Measurements from ENCODE around the gene ATAD1. TPM values are rescaled to one million over a fixed set of nuclear protein-coding genes. Genes with fewer than 3 reads are reported as not detected.
"Not testable (repeated sequence)": the region's sequence is repeated elsewhere in the genome, so short reads cannot be mapped to it uniquely, and the experiment has no call there.

The ATAD1 gene
- total and polyA plus RNA-seq, 9 of the 15 experiments (the other 6 are each of a cell fraction or from before 2014, with no cell fraction given): 11.3 to 33.8 (median 27.3) TPM

DNA sequence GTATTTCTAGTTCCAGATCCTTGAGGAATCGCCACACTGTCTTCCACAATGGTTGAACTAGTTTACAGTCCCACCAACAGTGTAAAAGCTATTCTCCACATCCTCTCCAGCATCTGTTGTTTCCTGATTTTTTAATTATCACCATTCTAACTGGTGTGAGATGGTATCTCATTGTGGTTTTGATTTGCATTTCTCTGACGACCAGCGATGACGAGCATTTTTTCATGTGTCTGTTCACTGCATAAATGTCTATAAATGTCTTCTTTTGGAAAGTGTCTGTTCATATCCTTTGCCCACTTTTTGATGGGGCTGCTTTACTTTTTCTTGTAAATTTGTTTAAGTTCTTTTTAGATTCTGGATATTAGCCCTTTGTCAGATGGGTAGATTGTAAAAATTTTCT is 37.6 kb upstream of the ATAD1 start:
- H3K4me2 ChIP-seq (ENCODE audit: insufficient read depth, low read length); FAIRE-seq; H3K9me3 ChIP-seq (replicated peaks; ENCODE audit: control insufficient read depth, insufficient read depth, low read depth, low read length); H3K27ac ChIP-seq (ENCODE audit: extremely low read depth, low read depth, low read length); BruUV-seq (replicated peaks); H3K9ac ChIP-seq (ENCODE audit: insufficient read depth in 1 of 2, low read depth in 2 of 2, low read length in 2 of 2); H3K4me3 ChIP-seq; H4K20me1 ChIP-seq (replicated peaks; ENCODE audit: control insufficient read depth, insufficient read depth, low read length); H3K79me2 ChIP-seq (ENCODE audit: control insufficient read depth, insufficient read depth, low read length); H3K27me3 ChIP-seq (ENCODE audit: control insufficient read depth in 2 of 2, insufficient read depth in 2 of 2, low read length in 2 of 2); H3K9me1 ChIP-seq (ENCODE audit: control insufficient read depth, insufficient read depth, low read length); H3K36me3 ChIP-seq (ENCODE audit: control insufficient read depth, insufficient read depth, low read length); intact Hi-C loops (cut with micrococcal nuclease); ATAC-seq; DNase-seq (ENCODE audit: extremely low read depth in 1 of 4, low spot score in 3 of 4); H3K4me1 ChIP-seq (replicated peaks in 1 of 2; ENCODE audit: control insufficient read depth in 2 of 2, insufficient read depth in 2 of 2, low read length in 2 of 2); H2AFZ ChIP-seq (ENCODE audit: low read depth, low read length); POLR2A ChIA-PET; CTCF ChIA-PET (ENCODE audit: low intra/inter-chr PET ratio): not testable (repeated sequence)
- in situ Hi-C loops (cut with MboI): loop anchor here (25.0 kb wide), 1 partner anchor 232 kb away; no protein-coding TSS in a partner anchor
- 8% methylated on average over 3 of the region's 4 CpGs for WGBS (ENCODE audit: insufficient coverage, low coverage, missing lambda C conversion rate)
- TF ChIP-seq, protein P1, sequence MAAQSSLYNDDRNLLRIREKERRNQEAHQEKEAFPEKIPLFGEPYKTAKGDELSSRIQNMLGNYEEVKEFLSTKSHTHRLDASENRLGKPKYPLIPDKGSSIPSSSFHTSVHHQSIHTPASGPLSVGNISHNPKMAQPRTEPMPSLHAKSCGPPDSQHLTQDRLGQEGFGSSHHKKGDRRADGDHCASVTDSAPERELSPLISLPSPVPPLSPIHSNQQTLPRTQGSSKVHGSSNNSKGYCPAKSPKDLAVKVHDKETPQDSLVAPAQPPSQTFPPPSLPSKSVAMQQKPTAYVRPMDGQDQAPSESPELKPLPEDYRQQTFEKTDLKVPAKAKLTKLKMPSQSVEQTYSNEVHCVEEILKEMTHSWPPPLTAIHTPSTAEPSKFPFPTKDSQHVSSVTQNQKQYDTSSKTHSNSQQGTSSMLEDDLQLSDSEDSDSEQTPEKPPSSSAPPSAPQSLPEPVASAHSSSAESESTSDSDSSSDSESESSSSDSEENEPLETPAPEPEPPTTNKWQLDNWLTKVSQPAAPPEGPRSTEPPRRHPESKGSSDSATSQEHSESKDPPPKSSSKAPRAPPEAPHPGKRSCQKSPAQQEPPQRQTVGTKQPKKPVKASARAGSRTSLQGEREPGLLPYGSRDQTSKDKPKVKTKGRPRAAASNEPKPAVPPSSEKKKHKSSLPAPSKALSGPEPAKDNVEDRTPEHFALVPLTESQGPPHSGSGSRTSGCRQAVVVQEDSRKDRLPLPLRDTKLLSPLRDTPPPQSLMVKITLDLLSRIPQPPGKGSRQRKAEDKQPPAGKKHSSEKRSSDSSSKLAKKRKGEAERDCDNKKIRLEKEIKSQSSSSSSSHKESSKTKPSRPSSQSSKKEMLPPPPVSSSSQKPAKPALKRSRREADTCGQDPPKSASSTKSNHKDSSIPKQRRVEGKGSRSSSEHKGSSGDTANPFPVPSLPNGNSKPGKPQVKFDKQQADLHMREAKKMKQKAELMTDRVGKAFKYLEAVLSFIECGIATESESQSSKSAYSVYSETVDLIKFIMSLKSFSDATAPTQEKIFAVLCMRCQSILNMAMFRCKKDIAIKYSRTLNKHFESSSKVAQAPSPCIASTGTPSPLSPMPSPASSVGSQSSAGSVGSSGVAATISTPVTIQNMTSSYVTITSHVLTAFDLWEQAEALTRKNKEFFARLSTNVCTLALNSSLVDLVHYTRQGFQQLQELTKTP (IDR thresholded peaks at IDR 0.05; ENCODE audit: low read depth in 1 of 2, partially characterized antibody in 2 of 2): peak in 1 of 2 experiments; percentile 48
